ENCODE results near the gene SCAF11. TPM values are rescaled to one million over a fixed set of nuclear protein-coding genes. Genes with fewer than 3 reads are reported as not detected.
A peak's percentile ranks its signal among the peaks of the same experiment; 100 is the strongest.

SCAF11 gene
- total RNA-seq, 1 donor from 2014 or later: 129 TPM

- DNase-seq (ENCODE audit: extremely low spot score, unreplicated experiment): no peak
- no peaks in the 10 kb centered on the region for H3K27me3 Mint-ChIP-seq (ENCODE audit: unreplicated experiment)
- TF ChIP-seq CTCF (IDR thresholded peaks at IDR 0.05): peak; percentile 20
- H3K4me3 Mint-ChIP-seq (ENCODE audit: unreplicated experiment): no peak overlapping the region
- H3K36me3 Mint-ChIP-seq (ENCODE audit: unreplicated experiment): peaks cover 32% of the 10 kb centered on the region
- no peaks in the 10 kb centered on the region for H3K9me3 Mint-ChIP-seq (ENCODE audit: unreplicated experiment)
- H3K4me1 Mint-ChIP-seq (ENCODE audit: unreplicated experiment): no peaks in the 10 kb centered on the region
- H3K27ac Mint-ChIP-seq (ENCODE audit: unreplicated experiment): no peak overlapping the region
Measured at GRCh38 chr12:45890276-45890675, 100.1 kb downstream of the SCAF11 start.

GRCh38 chr12:45887544-45887943 lies 102.8 kb downstream of the SCAF11 start:
- DNase-seq (ENCODE audit: extremely low spot score, unreplicated experiment): no peak
- Mint-ChIP-seq H3K27ac (ENCODE audit: unreplicated experiment) (no peak overlapping the region), H3K4me3 (ENCODE audit: unreplicated experiment) (no peak overlapping the region), H3K9me3 (ENCODE audit: unreplicated experiment) (no peaks in the 10 kb centered on the region), H3K27me3 (ENCODE audit: unreplicated experiment) (no peaks in the 10 kb centered on the region), H3K36me3 (ENCODE audit: unreplicated experiment) (peaks cover 26% of the 10 kb centered on the region), H3K4me1 (ENCODE audit: unreplicated experiment) (no peaks in the 10 kb centered on the region)
- TF ChIP-seq CTCF (IDR thresholded peaks at IDR 0.05): no peak

- Mint-ChIP-seq H3K4me1 (ENCODE audit: unreplicated experiment) (peaks cover 6% of the 10 kb centered on the region), H3K27me3 (ENCODE audit: unreplicated experiment) (no peaks in the 10 kb centered on the region), H3K9me3 (ENCODE audit: unreplicated experiment) (no peaks in the 10 kb centered on the region), H3K36me3 (ENCODE audit: unreplicated experiment) (peaks cover 30% of the 10 kb centered on the region), H3K27ac (ENCODE audit: unreplicated experiment) (no peak overlapping the region), H3K4me3 (ENCODE audit: unreplicated experiment) (no peak overlapping the region)
- no peak for TF ChIP-seq CTCF (IDR thresholded peaks at IDR 0.05)
- no peak for DNase-seq (ENCODE audit: extremely low spot score, unreplicated experiment)
Measured at GRCh38 chr12:45886685-45887084, 103.7 kb downstream of the SCAF11 start.

GRCh38 chr12:45883187-45883586 lies 107.2 kb downstream of the SCAF11 start:
- H3K9me3 Mint-ChIP-seq (ENCODE audit: unreplicated experiment): no peaks in the 10 kb centered on the region
- no peak for DNase-seq (ENCODE audit: extremely low spot score, unreplicated experiment)
- no peak for TF ChIP-seq CTCF (IDR thresholded peaks at IDR 0.05)
- peaks cover 39% of the 10 kb centered on the region for H3K4me1 Mint-ChIP-seq (ENCODE audit: unreplicated experiment)
- H3K36me3 Mint-ChIP-seq (ENCODE audit: unreplicated experiment): peaks cover 39% of the 10 kb centered on the region
- no peaks in the 10 kb centered on the region for H3K27me3 Mint-ChIP-seq (ENCODE audit: unreplicated experiment)
- no peak overlapping the region for H3K4me3 Mint-ChIP-seq (ENCODE audit: unreplicated experiment)
- no peak overlapping the region for H3K27ac Mint-ChIP-seq (ENCODE audit: unreplicated experiment)

GRCh38 chr12:45880533-45880932 lies 109.8 kb downstream of the SCAF11 start:
- no peak for DNase-seq (ENCODE audit: extremely low spot score, unreplicated experiment)
- no peaks in the 10 kb centered on the region for H3K27me3 Mint-ChIP-seq (ENCODE audit: unreplicated experiment)
- H3K4me3 Mint-ChIP-seq (ENCODE audit: unreplicated experiment): no peak overlapping the region
- H3K27ac Mint-ChIP-seq (ENCODE audit: unreplicated experiment): no peak overlapping the region
- H3K36me3 Mint-ChIP-seq (ENCODE audit: unreplicated experiment): peaks cover 37% of the 10 kb centered on the region
- no peaks in the 10 kb centered on the region for H3K9me3 Mint-ChIP-seq (ENCODE audit: unreplicated experiment)
- no peak for TF ChIP-seq CTCF (IDR thresholded peaks at IDR 0.05)
- peaks cover 47% of the 10 kb centered on the region for H3K4me1 Mint-ChIP-seq (ENCODE audit: unreplicated experiment)
